ENCODE results near the gene BPIFB2. TPM values are rescaled to one million over a fixed set of nuclear protein-coding genes. Genes with fewer than 3 reads are reported as not detected.

The BPIFB2 gene
- total RNA-seq, 4 donors from 2014 or later, result 0.13 to 138 (median 0.15) TPM; not detected in 1

- TF ChIP-seq EP300 (IDR thresholded peaks at IDR 0.05), result no peak
- no peak for TF ChIP-seq POLR2A (IDR thresholded peaks at IDR 0.05)
- no peak for TF ChIP-seq POLR2AphosphoS5 (IDR thresholded peaks at IDR 0.05)
- TF ChIP-seq CTCF (IDR thresholded peaks at IDR 0.05), result no peak
- Histone ChIP-seq H3K9me3 (no peaks in the 10 kb centered on the region), H3K27me3 (peaks cover 24% of the 10 kb centered on the region), H3K36me3 (no peaks in the 10 kb centered on the region), H3K4me1 (no peaks in the 10 kb centered on the region), H3K4me3 (no peak overlapping the region), H3K27ac (no peak overlapping the region)
- 63 to 69% methylated on average over 5 to 7 of the region's 10 CpGs for WGBS, 2 donors (ENCODE audit: low coverage in 1 of 2)
- no peak for ATAC-seq
Observed at GRCh38 chr20:33026779-33027759, 19.6 kb downstream of the BPIFB2 start.

GRCh38 chr20:33027769-33028751 lies 20.6 kb downstream of the BPIFB2 start:
- ATAC-seq, result no peak
- no peak for TF ChIP-seq POLR2AphosphoS5 (IDR thresholded peaks at IDR 0.05)
- H3K4me3 ChIP-seq, result no peak overlapping the region
- H3K27me3 ChIP-seq, result peaks cover 24% of the 10 kb centered on the region
- 70 to 80% methylated on average over 1 to 5 of the region's 12 CpGs for WGBS, 2 donors (ENCODE audit: low coverage in 1 of 2)
- no peaks in the 10 kb centered on the region for H3K36me3 ChIP-seq
- H3K9me3 ChIP-seq, result peaks cover 0 to 5% (median 0%) of the 10 kb centered on the region in 3 donors
- H3K4me1 ChIP-seq, result no peaks in the 10 kb centered on the region
- H3K27ac ChIP-seq, result no peak overlapping the region

- TF ChIP-seq EP300 (IDR thresholded peaks at IDR 0.05) (no peak), POLR2A (IDR thresholded peaks at IDR 0.05) (no peak), POLR2AphosphoS5 (IDR thresholded peaks at IDR 0.05) (no peak), CTCF (IDR thresholded peaks at IDR 0.05) (no peak)
- H3K9me3 ChIP-seq, result peaks cover 0 to 12% (median 0%) of the 10 kb centered on the region in 3 donors
- ATAC-seq, result no peak
Observed at GRCh38 chr20:33028875-33029274, 21.4 kb downstream of the BPIFB2 start.

GRCh38 chr20:33030076-33030475 lies 22.6 kb downstream of the BPIFB2 start:
- Histone ChIP-seq H3K27ac (no peak overlapping the region), H3K9me3 (peaks cover 0 to 12% (median 0%) of the 10 kb centered on the region in 3 donors), H3K36me3 (no peaks in the 10 kb centered on the region), H3K4me1 (no peaks in the 10 kb centered on the region), H3K27me3 (peaks cover 24% of the 10 kb centered on the region), H3K4me3 (no peak overlapping the region)
- ATAC-seq, result no peak
- 74 to 80% methylated on average over 7 to 8 of the region's 9 CpGs for WGBS, 2 donors (ENCODE audit: low coverage in 1 of 2)
- TF ChIP-seq POLR2A (IDR thresholded peaks at IDR 0.05) (no peak), EP300 (IDR thresholded peaks at IDR 0.05) (no peak), CTCF (IDR thresholded peaks at IDR 0.05) (no peak), POLR2AphosphoS5 (IDR thresholded peaks at IDR 0.05) (no peak)

More at GRCh38 chr20:33028875-33029274, 21.4 kb downstream of the BPIFB2 start:
- no peaks in the 10 kb centered on the region for H3K36me3 ChIP-seq
- WGBS, 2 donors (ENCODE audit: low coverage in 1 of 2), result 60 to 77% methylated on average over 5 to 6 of the region's 7 CpGs
- no peak overlapping the region for H3K4me3 ChIP-seq
- no peaks in the 10 kb centered on the region for H3K4me1 ChIP-seq
- H3K27me3 ChIP-seq, result peaks cover 24% of the 10 kb centered on the region
- no peak overlapping the region for H3K27ac ChIP-seq

GRCh38 chr20:33030569-33030968 lies 23.1 kb downstream of the BPIFB2 start:
- 82 to 88% methylated on average over 1 to 4 of the region's 6 CpGs for WGBS, 2 donors (ENCODE audit: low coverage in 1 of 2)
- peaks cover 0 to 12% (median 0%) of the 10 kb centered on the region in 3 donors for H3K9me3 ChIP-seq
- no peaks in the 10 kb centered on the region for H3K36me3 ChIP-seq
- TF ChIP-seq POLR2AphosphoS5 (IDR thresholded peaks at IDR 0.05), result no peak
- no peak for TF ChIP-seq CTCF (IDR thresholded peaks at IDR 0.05)
- TF ChIP-seq POLR2A (IDR thresholded peaks at IDR 0.05), result no peak
- no peak for TF ChIP-seq EP300 (IDR thresholded peaks at IDR 0.05)
- ATAC-seq, result no peak
- no peak overlapping the region for H3K27ac ChIP-seq
- no peak overlapping the region for H3K4me3 ChIP-seq
- H3K4me1 ChIP-seq, result no peaks in the 10 kb centered on the region
- H3K27me3 ChIP-seq, result peaks cover 24% of the 10 kb centered on the region
